ENCODE results near the gene ABCA13. TPM values are rescaled to one million over a fixed set of nuclear protein-coding genes. Genes with fewer than 3 reads are reported as not detected.

Gene ABCA13
- total RNA-seq, 6 experiments from 2014 or later: 0.43 to 2.6 (median 0.84) TPM

GRCh38 chr7:48525736-48526732 is 354.8 kb downstream of the ABCA13 start:
- no peaks in the 10 kb centered on the region for H3K36me3 ChIP-seq
- no peaks in the 10 kb centered on the region for H3K27me3 ChIP-seq
- ATAC-seq (no peak), DNase-seq (no peak)
- H3K27ac ChIP-seq: no peak overlapping the region
- no peaks in the 10 kb centered on the region for H3K9me3 ChIP-seq
- 57% methylated on average over 3 of the region's 3 CpGs for WGBS (ENCODE audit: insufficient coverage, low coverage, low lambda C conversion rate, missing lambda C conversion rate)
- intact Hi-C loops (cut with DNase I): no loop called here
- no peak for TF ChIP-seq POLR2A (IDR thresholded peaks at IDR 0.05)
- no peak for TF ChIP-seq CTCF (IDR thresholded peaks at IDR 0.05)
- no peak overlapping the region for H3K4me3 ChIP-seq
- H3K4me1 ChIP-seq: no peaks in the 10 kb centered on the region

DNA sequence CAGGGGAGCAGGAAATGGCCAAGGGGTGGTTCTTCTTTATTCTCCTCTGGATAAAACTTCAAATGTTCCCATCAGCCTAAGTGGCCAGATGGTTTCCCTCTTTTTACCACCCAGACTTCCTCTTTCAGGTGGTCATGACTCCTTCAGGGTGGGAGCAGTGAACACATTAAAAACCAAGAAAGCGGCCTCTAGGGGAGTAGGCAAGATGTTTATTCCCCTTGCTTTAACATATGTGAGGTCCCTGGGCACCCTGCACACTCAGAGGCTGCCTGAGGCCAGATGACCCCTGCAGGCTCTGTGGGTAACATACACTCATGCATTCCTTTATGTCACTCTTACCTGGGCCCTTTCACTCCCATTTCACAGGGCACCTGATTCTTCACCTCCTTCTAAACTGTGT is 357.4 kb downstream of the ABCA13 start:
- H3K27ac ChIP-seq: no peak overlapping the region
- H3K4me1 ChIP-seq: no peaks in the 10 kb centered on the region
- H3K36me3 ChIP-seq: no peaks in the 10 kb centered on the region
- H3K4me3 ChIP-seq: no peak overlapping the region
- DNase-seq (no peak), ATAC-seq (peak in 1 of 4 donors; percentile 27)
- 50% methylated on average over 1 of the region's 1 CpG for WGBS (ENCODE audit: insufficient coverage, low coverage, low lambda C conversion rate, missing lambda C conversion rate)
- H3K9me3 ChIP-seq: no peaks in the 10 kb centered on the region
- intact Hi-C loops (cut with DNase I): no loop called here
- H3K27me3 ChIP-seq: no peaks in the 10 kb centered on the region
- TF ChIP-seq POLR2A (IDR thresholded peaks at IDR 0.05) (no peak), CTCF (IDR thresholded peaks at IDR 0.05) (no peak)

DNA sequence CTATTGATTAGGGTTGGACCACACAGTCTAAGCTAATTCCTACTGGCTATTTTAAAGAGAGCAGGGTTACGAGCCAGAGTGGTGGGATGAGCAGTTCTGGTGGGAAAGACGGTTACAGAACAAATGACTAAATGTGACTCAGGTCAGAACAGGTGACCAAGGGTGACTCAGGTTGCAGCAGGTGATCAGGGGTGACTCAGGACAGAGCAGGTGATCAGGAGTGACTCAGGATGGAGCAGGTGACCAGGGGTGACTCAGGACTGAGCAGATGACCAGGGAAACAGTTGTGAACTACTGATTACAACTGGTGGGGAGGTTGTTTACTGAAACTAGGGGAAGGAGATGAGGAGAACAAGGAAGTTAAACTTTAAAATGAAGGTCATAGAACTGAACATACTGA is 366.3 kb downstream of the ABCA13 start:
- no peaks in the 10 kb centered on the region for H3K9me3 ChIP-seq
- H3K4me1 ChIP-seq: no peaks in the 10 kb centered on the region
- DNase-seq: no peak
- intact Hi-C loops (cut with DNase I): no loop called here
- no peaks in the 10 kb centered on the region for H3K36me3 ChIP-seq
- no peak overlapping the region for H3K27ac ChIP-seq
- H3K27me3 ChIP-seq: no peaks in the 10 kb centered on the region
- TF ChIP-seq CTCF (IDR thresholded peaks at IDR 0.05) (no peak), POLR2A (IDR thresholded peaks at IDR 0.05) (no peak)
- no peak for ATAC-seq
- no peak overlapping the region for H3K4me3 ChIP-seq
- WGBS (ENCODE audit: insufficient coverage, low coverage, low lambda C conversion rate, missing lambda C conversion rate): 43% methylated on average over 2 of the region's 2 CpGs

DNA sequence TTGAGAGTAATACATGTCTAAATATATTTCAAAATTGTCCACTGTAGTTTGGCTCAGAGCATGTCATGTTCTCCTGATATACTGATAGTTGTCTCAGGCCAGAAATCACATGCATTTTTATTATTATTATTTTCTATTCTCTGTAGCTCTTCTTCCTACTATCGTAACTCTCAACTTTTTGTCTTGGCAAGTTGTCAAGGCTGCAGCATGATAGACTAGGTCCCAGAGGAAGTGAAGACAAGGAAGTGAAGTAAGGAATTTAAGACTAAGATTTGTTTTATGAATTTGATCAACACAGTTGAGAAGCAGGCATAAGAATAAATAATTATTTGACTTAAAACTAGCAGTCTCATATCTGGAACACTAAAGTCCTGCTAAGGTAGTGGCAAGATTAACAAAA is 369.5 kb downstream of the ABCA13 start:
- ATAC-seq: no peak

More for the DNA sequence above, 369.5 kb downstream of the ABCA13 start:
- no peaks in the 10 kb centered on the region for H3K27me3 ChIP-seq
- H3K27ac ChIP-seq: no peak overlapping the region
- H3K36me3 ChIP-seq: no peaks in the 10 kb centered on the region
- WGBS (ENCODE audit: insufficient coverage, low coverage, low lambda C conversion rate, missing lambda C conversion rate): 28% methylated on average over 1 of the region's 1 CpG
- H3K4me3 ChIP-seq: no peak overlapping the region
- DNase-seq: no peak
- intact Hi-C loops (cut with DNase I): no loop called here
- no peaks in the 10 kb centered on the region for H3K4me1 ChIP-seq
- TF ChIP-seq POLR2A (IDR thresholded peaks at IDR 0.05): no peak
- no peak for TF ChIP-seq CTCF (IDR thresholded peaks at IDR 0.05)
- no peaks in the 10 kb centered on the region for H3K9me3 ChIP-seq

Data from right lobe of liver (tissue), 6 donors.